Endodermal cell (in vitro differentiated cells): ENCODE results near the gene ZNF512. TPM values are rescaled to one million over a fixed set of nuclear protein-coding genes. Genes with fewer than 3 reads are reported as not detected.

Experiments used
- DNase-seq: peaks from one replicate; pipeline ENCODE4 v3.0.0-alpha.2; 2017
- H3K27ac ChIP-seq: 2 replicates; pipeline ENCODE4 v1.5.1; 2013; ENCODE audit warnings: mild to moderate bottlenecking, low read depth, low read length, moderate library complexity
- H3K27me3 ChIP-seq: 2 replicates; pipeline ENCODE4 v1.6.1; 2013; ENCODE audit warnings: mild to moderate bottlenecking, low read length, moderate library complexity; ENCODE audit not compliant: insufficient read depth, control insufficient read depth, poor library complexity, severe bottlenecking
- H3K36me3 ChIP-seq: 2 replicates; pipeline ENCODE4 v1.7.0; 2013; ENCODE audit warnings: mild to moderate bottlenecking, low read length, moderate library complexity; ENCODE audit not compliant: control insufficient read depth, insufficient read depth
- H3K4me1 ChIP-seq: one replicate; pipeline ENCODE4 v1.7.0; 2013; ENCODE audit warnings: low read length; ENCODE audit not compliant: control insufficient read depth, insufficient read depth
- H3K4me3 ChIP-seq: 2 replicates; pipeline ENCODE4 v1.5.1; 2013; ENCODE audit warnings: mild to moderate bottlenecking, low read length, moderate library complexity
- H3K9ac ChIP-seq: 2 replicates; pipeline ENCODE4 v1.6.1; 2013; ENCODE audit warnings: mild to moderate bottlenecking, low read length, moderate library complexity; ENCODE audit not compliant: poor library complexity, severe bottlenecking; ENCODE audit errors: extremely low read depth
- H3K9me3 ChIP-seq: 2 replicates; pipeline ENCODE4 v1.6.1; 2013; ENCODE audit warnings: mild to moderate bottlenecking, low read length, moderate library complexity; ENCODE audit not compliant: control insufficient read depth
- H3K27ac Mint-ChIP-seq: 2 replicates; pipeline ENCODE4 v1.8.0; 2020; ENCODE audit warnings: mixed read lengths
- H3K27me3 Mint-ChIP-seq: 2 replicates; pipeline ENCODE4 v1.8.0; 2021; ENCODE audit warnings: mild to moderate bottlenecking, mixed read lengths; ENCODE audit not compliant: insufficient read depth
- H3K36me3 Mint-ChIP-seq: 2 replicates; pipeline ENCODE4 v1.8.0; 2020; ENCODE audit warnings: low read depth, mixed read lengths
- H3K4me1 Mint-ChIP-seq: 2 replicates; pipeline ENCODE4 v1.8.0; 2020; ENCODE audit warnings: mixed read lengths
- H3K4me3 Mint-ChIP-seq: 2 replicates; pipeline ENCODE4 v1.8.0; 2020; ENCODE audit warnings: mild to moderate bottlenecking, moderate library complexity, mixed read lengths
- H3K9me3 Mint-ChIP-seq: 2 replicates; pipeline ENCODE4 v1.8.0; 2020; ENCODE audit warnings: mild to moderate bottlenecking, mixed read lengths
- WGBS, 2 experiments: methylation state at CpG; one replicate each; pipeline versions ENCODE4 v1.1.5 to v1.1.7; 2013; ENCODE audit warnings: missing lambda C conversion rate in 2 of 2, mixed read lengths in 1 of 2; ENCODE audit not compliant: insufficient coverage in 1 of 2, insufficient read length in 1 of 2; 5-methylcytosine and 5-hydroxymethylcytosine counted together
- total RNA-seq, 2 donors: library from RNA; stranded (reverse); fragmentation: NEBNext Ultra II Directional in 1 of 2; extraction: Animal tissue kit (Norgen Biotek cat#: 25700) in 1 of 2; gene quantifications; 2 replicates in 1 of 2; 3 replicates in 1 of 2; pipeline ENCODE4 v1.2.1, GENCODE V29; 2021
- TF ChIP-seq, protein P1 (sequence below): fragments of 200-600 bp; sonication (generic); conservative IDR thresholded peaks from 2 replicates; pipeline ENCODE4 v1.5.0; 2021; ENCODE audit warnings: antibody characterized with exemption, mild to moderate bottlenecking

Gene ZNF512
- total RNA-seq, 2 donors from 2014 or later = 29.3 to 36.7 TPM

DNA sequence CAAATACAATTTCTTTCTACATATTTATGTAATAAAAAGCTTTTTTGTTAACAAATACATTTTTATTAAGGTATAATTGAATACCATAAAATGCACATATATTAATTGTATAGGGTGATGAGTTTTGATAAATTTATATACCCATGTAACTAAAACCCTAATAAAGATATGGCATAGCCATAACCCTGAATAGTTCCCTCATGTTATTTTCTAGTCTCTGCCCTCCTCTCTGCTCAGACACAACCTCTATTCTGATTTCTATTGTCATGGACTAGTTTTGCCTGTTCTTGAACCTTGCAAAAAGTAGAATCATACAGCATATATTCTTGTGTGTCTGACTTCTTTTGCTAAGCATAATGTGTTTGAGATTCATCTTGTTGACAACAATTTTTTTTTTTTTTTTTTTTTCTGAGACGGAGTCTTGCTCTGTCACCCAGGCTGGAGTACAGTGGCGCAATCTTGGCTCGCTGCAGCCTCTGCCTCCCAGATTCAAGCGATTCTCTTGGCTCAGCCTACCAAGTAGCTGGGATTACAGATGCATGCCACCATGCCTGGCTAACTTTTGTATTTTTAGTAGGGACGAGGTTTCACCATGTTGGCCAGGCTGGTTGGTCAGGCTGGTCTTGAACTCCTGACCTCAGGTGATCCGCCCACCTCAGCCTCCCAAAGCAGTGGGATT lies 38.6 kb upstream of the ZNF512 start:
- Mint-ChIP-seq H3K4me3 (no peak overlapping the region), H3K27ac (no peak overlapping the region), H3K36me3 (no peaks in the 10 kb centered on the region), H3K9me3 (peaks cover 28% of the 10 kb centered on the region), H3K27me3 (peaks cover 2% of the 10 kb centered on the region), H3K4me1 (no peaks in the 10 kb centered on the region)
- WGBS, 2 experiments = 70 to 93% methylated on average over 3 to 6 of the region's 6 CpGs
- DNase-seq = no peak
- TF ChIP-seq, protein P1, sequence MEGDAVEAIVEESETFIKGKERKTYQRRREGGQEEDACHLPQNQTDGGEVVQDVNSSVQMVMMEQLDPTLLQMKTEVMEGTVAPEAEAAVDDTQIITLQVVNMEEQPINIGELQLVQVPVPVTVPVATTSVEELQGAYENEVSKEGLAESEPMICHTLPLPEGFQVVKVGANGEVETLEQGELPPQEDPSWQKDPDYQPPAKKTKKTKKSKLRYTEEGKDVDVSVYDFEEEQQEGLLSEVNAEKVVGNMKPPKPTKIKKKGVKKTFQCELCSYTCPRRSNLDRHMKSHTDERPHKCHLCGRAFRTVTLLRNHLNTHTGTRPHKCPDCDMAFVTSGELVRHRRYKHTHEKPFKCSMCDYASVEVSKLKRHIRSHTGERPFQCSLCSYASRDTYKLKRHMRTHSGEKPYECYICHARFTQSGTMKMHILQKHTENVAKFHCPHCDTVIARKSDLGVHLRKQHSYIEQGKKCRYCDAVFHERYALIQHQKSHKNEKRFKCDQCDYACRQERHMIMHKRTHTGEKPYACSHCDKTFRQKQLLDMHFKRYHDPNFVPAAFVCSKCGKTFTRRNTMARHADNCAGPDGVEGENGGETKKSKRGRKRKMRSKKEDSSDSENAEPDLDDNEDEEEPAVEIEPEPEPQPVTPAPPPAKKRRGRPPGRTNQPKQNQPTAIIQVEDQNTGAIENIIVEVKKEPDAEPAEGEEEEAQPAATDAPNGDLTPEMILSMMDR = no peak
- Histone ChIP-seq H3K4me3 (no peak overlapping the region), H3K27ac (no peak overlapping the region), H3K9ac (no peak overlapping the region), H3K4me1 (no peaks in the 10 kb centered on the region), H3K9me3 (no peaks in the 10 kb centered on the region), H3K27me3 (no peaks in the 10 kb centered on the region), H3K36me3 (no peaks in the 10 kb centered on the region)

DNA sequence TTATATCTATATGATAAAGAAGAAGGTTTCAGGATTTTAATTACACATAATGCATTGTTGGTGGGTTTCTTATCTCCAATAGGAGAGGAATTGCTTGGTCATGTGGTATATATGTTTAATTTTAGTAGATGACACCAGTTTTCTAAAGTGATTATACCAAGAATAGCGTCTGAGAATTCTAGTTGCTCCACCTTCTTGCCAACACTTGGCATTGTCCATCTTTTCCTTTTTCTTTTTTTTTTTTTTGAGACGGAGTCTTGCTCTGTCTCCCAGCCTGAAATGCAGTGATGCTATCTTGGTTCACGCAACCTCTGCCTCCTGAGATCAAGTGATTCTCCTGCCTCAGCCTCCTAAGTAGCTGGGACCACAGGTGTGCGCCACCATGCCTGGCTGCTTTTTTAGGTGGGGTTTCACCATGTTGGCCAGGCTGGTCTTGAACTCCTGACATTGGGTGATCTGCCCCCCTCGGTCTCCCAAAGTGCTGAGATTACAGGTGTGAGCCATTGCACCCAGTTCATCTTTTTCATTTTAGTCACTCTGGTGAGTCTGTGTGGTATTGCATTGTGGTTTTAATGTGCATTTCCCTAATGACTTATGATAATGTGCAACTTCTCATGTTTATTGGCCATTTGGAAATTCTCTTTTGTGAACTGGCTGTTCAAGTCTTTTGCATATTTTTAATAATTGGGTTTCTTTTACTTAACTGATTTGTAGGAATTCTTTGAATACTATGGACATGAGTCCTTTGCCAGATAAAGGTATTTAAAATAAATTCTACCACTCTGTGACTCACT lies 37.3 kb upstream of the ZNF512 start:
- H3K4me1 ChIP-seq = no peaks in the 10 kb centered on the region
- TF ChIP-seq, protein P1 = no peak
- WGBS, 2 experiments = 80 to 82% methylated on average over 4 to 5 of the region's 5 CpGs
- H3K27me3 ChIP-seq = no peaks in the 10 kb centered on the region
- no peak overlapping the region for H3K4me3 ChIP-seq
- peaks cover 4% of the 10 kb centered on the region for H3K27me3 Mint-ChIP-seq
- H3K36me3 Mint-ChIP-seq = no peaks in the 10 kb centered on the region
- H3K27ac ChIP-seq = no peak overlapping the region
- H3K4me3 Mint-ChIP-seq = no peak overlapping the region
- no peak overlapping the region for H3K27ac Mint-ChIP-seq
- H3K9ac ChIP-seq = no peak overlapping the region
- H3K4me1 Mint-ChIP-seq = no peaks in the 10 kb centered on the region
- no peaks in the 10 kb centered on the region for H3K9me3 ChIP-seq
- no peaks in the 10 kb centered on the region for H3K36me3 ChIP-seq
- peaks cover 28% of the 10 kb centered on the region for H3K9me3 Mint-ChIP-seq
- DNase-seq = no peak

DNA sequence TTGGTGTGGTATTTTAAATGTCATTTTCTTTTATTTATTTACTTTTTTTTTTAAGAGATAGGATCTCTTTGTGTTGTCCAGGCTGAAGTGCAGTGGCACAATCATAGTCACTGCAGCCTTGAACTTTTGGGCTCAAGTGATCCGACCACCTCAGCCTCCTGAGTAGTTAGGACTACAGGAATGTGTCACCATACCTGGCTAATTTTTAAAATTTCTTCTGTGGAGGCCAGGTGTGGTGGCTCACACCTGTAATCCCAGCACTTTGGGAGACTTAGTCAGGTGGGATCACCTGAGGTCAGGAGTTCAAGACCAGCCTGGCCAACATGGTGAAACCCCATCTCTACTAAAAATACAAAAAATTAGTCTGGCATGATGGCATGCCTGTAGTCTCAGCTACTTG lies 33.5 kb upstream of the ZNF512 start:
- Histone ChIP-seq H3K27me3 (peaks cover 31% of the 10 kb centered on the region), H3K9ac (no peak overlapping the region), H3K4me3 (no peak overlapping the region), H3K27ac (no peak overlapping the region), H3K9me3 (no peaks in the 10 kb centered on the region), H3K36me3 (no peaks in the 10 kb centered on the region), H3K4me1 (no peaks in the 10 kb centered on the region)
- TF ChIP-seq, protein P1 = no peak
- DNase-seq = no peak
- H3K4me3 Mint-ChIP-seq = no peak overlapping the region
- no peaks in the 10 kb centered on the region for H3K4me1 Mint-ChIP-seq
- 77 to 88% methylated on average over 1 of the region's 1 CpG for WGBS, 2 experiments
- no peak overlapping the region for H3K27ac Mint-ChIP-seq
- H3K36me3 Mint-ChIP-seq = no peaks in the 10 kb centered on the region
- H3K9me3 Mint-ChIP-seq = peaks cover 23% of the 10 kb centered on the region
- H3K27me3 Mint-ChIP-seq = peaks cover 34% of the 10 kb centered on the region
